ENCODE data around the gene HMG20B. TPM values are rescaled to one million over a fixed set of nuclear protein-coding genes. Genes with fewer than 3 reads are reported as not detected.

Gene HMG20B
- total RNA-seq, 1 donor from 2014 or later = 28.7 TPM

- H3K4me3 ChIP-seq (ENCODE audit: low read length in 3 of 3) = no peak overlapping the region
- H3K27me3 ChIP-seq (ENCODE audit: control insufficient read depth in 3 of 3, insufficient read depth in 3 of 3, low read length in 3 of 3) = peaks cover 6 to 12% (median 8%) of the 10 kb centered on the region in 3 donors
- H3K9ac ChIP-seq (ENCODE audit: low read depth in 1 of 3, low read length in 3 of 3) = no peak overlapping the region
- no peaks in the 10 kb centered on the region for H3K9me3 ChIP-seq (ENCODE audit: control insufficient read depth in 3 of 3, low read length in 3 of 3)
- no peaks in the 10 kb centered on the region for H3K36me3 ChIP-seq (ENCODE audit: control insufficient read depth in 3 of 3, insufficient read depth in 3 of 3, low read length in 3 of 3)
- H3K27ac ChIP-seq (ENCODE audit: low read depth, low read length) = no peak overlapping the region
- peaks cover 0 to 9% (median 6%) of the 10 kb centered on the region in 3 donors for H3K4me1 ChIP-seq (ENCODE audit: control insufficient read depth in 3 of 3, insufficient read depth in 3 of 3, low read length in 3 of 3)
Observed at GRCh38 chr19:3590991-3591659, 18.4 kb downstream of the HMG20B start.

GRCh38 chr19:3591876-3592613 lies 19.3 kb downstream of the HMG20B start:
- peaks cover 0 to 4% (median 2%) of the 10 kb centered on the region in 3 donors for H3K4me1 ChIP-seq (ENCODE audit: control insufficient read depth in 3 of 3, insufficient read depth in 3 of 3, low read length in 3 of 3)
- no peaks in the 10 kb centered on the region for H3K9me3 ChIP-seq (ENCODE audit: control insufficient read depth in 3 of 3, low read length in 3 of 3)
- H3K27me3 ChIP-seq (ENCODE audit: control insufficient read depth in 3 of 3, insufficient read depth in 3 of 3, low read length in 3 of 3) = peaks cover 0 to 10% (median 5%) of the 10 kb centered on the region in 3 donors
- no peak overlapping the region for H3K9ac ChIP-seq (ENCODE audit: low read depth in 1 of 3, low read length in 3 of 3)
- H3K36me3 ChIP-seq (ENCODE audit: control insufficient read depth in 3 of 3, insufficient read depth in 3 of 3, low read length in 3 of 3) = no peaks in the 10 kb centered on the region
- no peak overlapping the region for H3K4me3 ChIP-seq (ENCODE audit: low read length in 3 of 3)
- no peak overlapping the region for H3K27ac ChIP-seq (ENCODE audit: low read depth, low read length)

GRCh38 chr19:3593156-3593555 lies 20.4 kb downstream of the HMG20B start:
- Histone ChIP-seq H3K27ac (ENCODE audit: low read depth, low read length) (no peak overlapping the region), H3K4me1 (ENCODE audit: control insufficient read depth in 3 of 3, insufficient read depth in 3 of 3, low read length in 3 of 3) (no peaks in the 10 kb centered on the region), H3K9ac (ENCODE audit: low read depth in 1 of 3, low read length in 3 of 3) (no peak overlapping the region), H3K27me3 (ENCODE audit: control insufficient read depth in 3 of 3, insufficient read depth in 3 of 3, low read length in 3 of 3) (peaks cover 0 to 10% (median 5%) of the 10 kb centered on the region in 3 donors), H3K36me3 (ENCODE audit: control insufficient read depth in 3 of 3, insufficient read depth in 3 of 3, low read length in 3 of 3) (no peaks in the 10 kb centered on the region), H3K9me3 (ENCODE audit: control insufficient read depth in 3 of 3, low read length in 3 of 3) (no peaks in the 10 kb centered on the region), H3K4me3 (ENCODE audit: low read length in 3 of 3) (no peak overlapping the region)

DNA sequence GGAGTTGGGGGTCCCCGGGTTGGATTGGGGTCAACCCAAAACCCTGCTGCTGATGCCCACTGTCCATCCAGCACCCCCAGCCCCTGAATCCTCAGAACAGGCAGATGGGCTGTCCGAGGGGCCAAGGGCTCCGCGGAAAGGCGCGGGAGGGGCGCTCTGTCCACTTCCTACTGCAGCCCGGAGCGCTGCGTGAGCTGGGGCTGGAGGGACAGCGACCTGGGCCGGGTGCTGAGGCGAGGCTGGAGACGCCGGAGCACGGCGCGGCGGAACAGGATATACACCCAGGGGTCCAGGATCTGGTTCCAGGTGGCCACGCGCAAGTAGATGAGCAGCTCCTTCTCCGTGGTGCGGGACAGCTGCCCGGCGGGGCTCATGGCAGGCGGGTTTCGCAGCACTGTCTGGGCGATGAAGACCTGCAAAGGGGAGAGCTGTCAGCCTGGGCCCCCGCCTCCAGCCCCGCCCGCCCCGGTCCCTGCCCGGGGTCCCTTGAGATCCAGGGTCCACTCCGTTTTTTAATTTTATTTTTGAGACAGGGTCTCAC lies 22.8 kb downstream of the HMG20B start:
- H3K27me3 ChIP-seq (ENCODE audit: control insufficient read depth in 3 of 3, insufficient read depth in 3 of 3, low read length in 3 of 3) = peaks cover 0 to 10% (median 5%) of the 10 kb centered on the region in 3 donors
- no peaks in the 10 kb centered on the region for H3K9me3 ChIP-seq (ENCODE audit: control insufficient read depth in 3 of 3, low read length in 3 of 3)

GRCh38 chr19:3599776-3600187 lies 27.0 kb downstream of the HMG20B start:
- Histone ChIP-seq H3K9me3 (ENCODE audit: control insufficient read depth in 3 of 3, low read length in 3 of 3) (no peaks in the 10 kb centered on the region), H3K4me3 (ENCODE audit: low read length in 3 of 3) (no peak overlapping the region), H3K27me3 (ENCODE audit: control insufficient read depth in 3 of 3, insufficient read depth in 3 of 3, low read length in 3 of 3) (peaks cover 7 to 16% (median 10%) of the 10 kb centered on the region in 3 donors), H3K4me1 (ENCODE audit: control insufficient read depth in 3 of 3, insufficient read depth in 3 of 3, low read length in 3 of 3) (peaks cover 0 to 10% (median 9%) of the 10 kb centered on the region in 3 donors), H3K9ac (ENCODE audit: low read depth in 1 of 3, low read length in 3 of 3) (no peak overlapping the region), H3K36me3 (ENCODE audit: control insufficient read depth in 3 of 3, insufficient read depth in 3 of 3, low read length in 3 of 3) (no peaks in the 10 kb centered on the region), H3K27ac (ENCODE audit: low read depth, low read length) (no peak overlapping the region)

More for the DNA sequence above, 22.8 kb downstream of the HMG20B start:
- Histone ChIP-seq H3K27ac (ENCODE audit: low read depth, low read length) (no peak overlapping the region), H3K9ac (ENCODE audit: low read depth in 1 of 3, low read length in 3 of 3) (no peak overlapping the region), H3K4me1 (ENCODE audit: control insufficient read depth in 3 of 3, insufficient read depth in 3 of 3, low read length in 3 of 3) (no peaks in the 10 kb centered on the region), H3K36me3 (ENCODE audit: control insufficient read depth in 3 of 3, insufficient read depth in 3 of 3, low read length in 3 of 3) (no peaks in the 10 kb centered on the region), H3K4me3 (ENCODE audit: low read length in 3 of 3) (no peak overlapping the region)

- Histone ChIP-seq H3K9ac (ENCODE audit: low read depth in 1 of 3, low read length in 3 of 3) (no peak overlapping the region), H3K9me3 (ENCODE audit: control insufficient read depth in 3 of 3, low read length in 3 of 3) (no peaks in the 10 kb centered on the region), H3K4me1 (ENCODE audit: control insufficient read depth in 3 of 3, insufficient read depth in 3 of 3, low read length in 3 of 3) (peaks cover 3 to 20% (median 17%) of the 10 kb centered on the region in 3 donors), H3K36me3 (ENCODE audit: control insufficient read depth in 3 of 3, insufficient read depth in 3 of 3, low read length in 3 of 3) (no peaks in the 10 kb centered on the region), H3K27ac (ENCODE audit: low read depth, low read length) (no peak overlapping the region), H3K4me3 (ENCODE audit: low read length in 3 of 3) (no peak overlapping the region), H3K27me3 (ENCODE audit: control insufficient read depth in 3 of 3, insufficient read depth in 3 of 3, low read length in 3 of 3) (peaks cover 12 to 27% (median 21%) of the 10 kb centered on the region in 3 donors)
Observed at GRCh38 chr19:3601021-3601420, 28.3 kb downstream of the HMG20B start.

GRCh38 chr19:3603121-3603811 lies 30.5 kb downstream of the HMG20B start:
- H3K4me3 ChIP-seq (ENCODE audit: low read length in 3 of 3) = no peak overlapping the region
- H3K27me3 ChIP-seq (ENCODE audit: control insufficient read depth in 3 of 3, insufficient read depth in 3 of 3, low read length in 3 of 3) = peaks cover 20 to 38% (median 34%) of the 10 kb centered on the region in 3 donors
- H3K9me3 ChIP-seq (ENCODE audit: control insufficient read depth in 3 of 3, low read length in 3 of 3) = no peaks in the 10 kb centered on the region
- H3K27ac ChIP-seq (ENCODE audit: low read depth, low read length) = no peak overlapping the region
- H3K9ac ChIP-seq (ENCODE audit: low read depth in 1 of 3, low read length in 3 of 3) = peak overlapping the region in 1 of 3 donors; percentile 33
- H3K4me1 ChIP-seq (ENCODE audit: control insufficient read depth in 3 of 3, insufficient read depth in 3 of 3, low read length in 3 of 3) = peaks cover 8 to 37% (median 25%) of the 10 kb centered on the region in 3 donors
- H3K36me3 ChIP-seq (ENCODE audit: control insufficient read depth in 3 of 3, insufficient read depth in 3 of 3, low read length in 3 of 3) = no peaks in the 10 kb centered on the region

- H3K9ac ChIP-seq (ENCODE audit: low read depth in 1 of 3, low read length in 3 of 3) = peak overlapping the region in 1 of 3 donors; percentile 33
- no peak overlapping the region for H3K4me3 ChIP-seq (ENCODE audit: low read length in 3 of 3)
- no peak overlapping the region for H3K27ac ChIP-seq (ENCODE audit: low read depth, low read length)
- H3K9me3 ChIP-seq (ENCODE audit: control insufficient read depth in 3 of 3, low read length in 3 of 3) = no peaks in the 10 kb centered on the region
- H3K27me3 ChIP-seq (ENCODE audit: control insufficient read depth in 3 of 3, insufficient read depth in 3 of 3, low read length in 3 of 3) = peaks cover 20 to 38% (median 36%) of the 10 kb centered on the region in 3 donors
- no peaks in the 10 kb centered on the region for H3K36me3 ChIP-seq (ENCODE audit: control insufficient read depth in 3 of 3, insufficient read depth in 3 of 3, low read length in 3 of 3)
- peaks cover 10 to 44% (median 31%) of the 10 kb centered on the region in 3 donors for H3K4me1 ChIP-seq (ENCODE audit: control insufficient read depth in 3 of 3, insufficient read depth in 3 of 3, low read length in 3 of 3)
Observed at GRCh38 chr19:3604227-3604986, 31.7 kb downstream of the HMG20B start.

- peaks cover 20 to 38% (median 36%) of the 10 kb centered on the region in 3 donors for H3K27me3 ChIP-seq (ENCODE audit: control insufficient read depth in 3 of 3, insufficient read depth in 3 of 3, low read length in 3 of 3)
- H3K9ac ChIP-seq (ENCODE audit: low read depth in 1 of 3, low read length in 3 of 3) = peak overlapping the region in 1 of 3 donors; percentile 33
- H3K4me3 ChIP-seq (ENCODE audit: low read length in 3 of 3) = peak overlapping the region in 2 of 3 donors; percentile 24 to 52
- H3K36me3 ChIP-seq (ENCODE audit: control insufficient read depth in 3 of 3, insufficient read depth in 3 of 3, low read length in 3 of 3) = no peaks in the 10 kb centered on the region
- H3K4me1 ChIP-seq (ENCODE audit: control insufficient read depth in 3 of 3, insufficient read depth in 3 of 3, low read length in 3 of 3) = peaks cover 10 to 44% (median 32%) of the 10 kb centered on the region in 3 donors
- H3K27ac ChIP-seq (ENCODE audit: low read depth, low read length) = no peak overlapping the region
- H3K9me3 ChIP-seq (ENCODE audit: control insufficient read depth in 3 of 3, low read length in 3 of 3) = no peaks in the 10 kb centered on the region
Observed at GRCh38 chr19:3604987-3605343, 32.2 kb downstream of the HMG20B start.

Data from skeletal muscle tissue (tissue), 4 donors.